GM12801 (cell line): Measurements from ENCODE around the gene PTP4A1.

Experiments
- CTCF ChIP-seq: IDR thresholded peaks from one replicate; pipeline ENCODE4 v1.5.1; 2011; ENCODE audit warnings: control low read depth; ENCODE audit not compliant: insufficient read length; ENCODE audit errors: extremely low read depth

The PTP4A1 gene

GRCh38 chr6:63530991-63531390 is 41.3 kb upstream of the PTP4A1 start:
- TF ChIP-seq CTCF = no peak

- no peak for TF ChIP-seq CTCF
These were observed 39.3 kb upstream of the PTP4A1 start for GRCh38 chr6:63533026-63533425.

GRCh38 chr6:63533952-63534351 is 38.3 kb upstream of the PTP4A1 start:
- TF ChIP-seq CTCF = no peak

- no peak for TF ChIP-seq CTCF
These were observed 34.9 kb upstream of the PTP4A1 start for GRCh38 chr6:63537201-63537958.

DNA sequence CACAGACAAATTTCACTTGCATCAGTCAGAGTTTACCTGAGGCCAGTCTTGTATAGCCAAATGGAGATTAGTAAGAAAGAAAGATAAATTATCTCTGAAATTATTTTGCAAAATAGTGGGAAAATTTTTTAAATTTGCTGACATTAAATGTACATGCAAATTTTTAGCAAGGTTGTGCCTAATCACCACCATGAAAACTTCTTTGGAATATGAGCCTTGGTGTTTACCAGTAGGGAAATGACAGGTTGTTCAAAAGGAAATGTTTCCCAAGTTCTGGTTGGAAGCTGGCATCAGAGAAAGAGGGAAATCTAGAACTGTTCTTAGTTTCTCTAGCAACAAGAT is 34.4 kb upstream of the PTP4A1 start:
- TF ChIP-seq CTCF = no peak

GRCh38 chr6:63538550-63538949 is 33.7 kb upstream of the PTP4A1 start:
- TF ChIP-seq CTCF = no peak

- no peak for TF ChIP-seq CTCF
These were observed 29.3 kb upstream of the PTP4A1 start for GRCh38 chr6:63543001-63543400.
